IMR-90 (cell line): ENCODE results near the gene RAD51B.

Source experiments
- BHLHE40 ChIP-seq: fragments of 150-350 bp; IDR thresholded peaks from 2 replicates; pipeline ENCODE4 v1.6.1; 2016; ENCODE audit warnings: mild to moderate bottlenecking, low read depth, low read length
- CEBPB ChIP-seq: IDR thresholded peaks from 2 replicates; pipeline ENCODE4 v1.6.1; 2012; ENCODE audit warnings: low read depth, low read length, improper control_type of control experiment
- CHD1 ChIP-seq: IDR thresholded peaks from 2 replicates; pipeline ENCODE4 v1.6.1; 2012; ENCODE audit warnings: low read depth, low read length, improper control_type of control experiment
- FOS ChIP-seq: fragments of 150-350 bp; IDR thresholded peaks from 2 replicates; pipeline ENCODE4 v1.6.1; 2016; ENCODE audit warnings: low read depth, low read length
- MAFK ChIP-seq: IDR thresholded peaks from 2 replicates; pipeline ENCODE4 v1.6.1; 2012; ENCODE audit warnings: low read depth, low read length, improper control_type of control experiment
- MXI1 ChIP-seq: IDR thresholded peaks from 2 replicates; pipeline ENCODE4 v1.6.1; 2012; ENCODE audit warnings: low read depth, mild to moderate bottlenecking, low read length, moderate library complexity, borderline replicate concordance
- NFE2L2 ChIP-seq: fragments of 150-350 bp; IDR thresholded peaks from 2 replicates; pipeline ENCODE4 v1.6.1; 2016; ENCODE audit warnings: low read depth, mild to moderate bottlenecking, low read length
- POLR2A ChIP-seq: IDR thresholded peaks from 2 replicates; pipeline ENCODE4 v1.6.1; 2012; ENCODE audit warnings: mild to moderate bottlenecking, low read depth, low read length
- RAD21 ChIP-seq: IDR thresholded peaks from 2 replicates; pipeline ENCODE4 v1.6.1; 2012; ENCODE audit warnings: low read length, improper control_type of control experiment
- RFX5 ChIP-seq: IDR thresholded peaks from 2 replicates; pipeline ENCODE4 v1.8.0; 2012; ENCODE audit warnings: low read depth, mild to moderate bottlenecking, low read length, moderate library complexity
- SMC3 ChIP-seq: fragments of 150-350 bp; IDR thresholded peaks from 2 replicates; pipeline ENCODE4 v1.6.1; 2016; ENCODE audit warnings: low read depth, mild to moderate bottlenecking, antibody characterized with exemption, low read length, moderate library complexity
- TF ChIP-seq, protein P1 (sequence below): conservative IDR thresholded peaks from 2 replicates; pipeline ENCODE4 v1.5.1; 2012; ENCODE audit warnings: mild to moderate bottlenecking, low read depth, low read length, improper control_type of control experiment
- TF ChIP-seq, protein P2 (sequence below): fragments of 150-350 bp; IDR thresholded peaks from 2 replicates; pipeline ENCODE4 v1.6.1; 2017; ENCODE audit warnings: mild to moderate bottlenecking, antibody characterized with exemption, low read length, low read depth

DNA sequence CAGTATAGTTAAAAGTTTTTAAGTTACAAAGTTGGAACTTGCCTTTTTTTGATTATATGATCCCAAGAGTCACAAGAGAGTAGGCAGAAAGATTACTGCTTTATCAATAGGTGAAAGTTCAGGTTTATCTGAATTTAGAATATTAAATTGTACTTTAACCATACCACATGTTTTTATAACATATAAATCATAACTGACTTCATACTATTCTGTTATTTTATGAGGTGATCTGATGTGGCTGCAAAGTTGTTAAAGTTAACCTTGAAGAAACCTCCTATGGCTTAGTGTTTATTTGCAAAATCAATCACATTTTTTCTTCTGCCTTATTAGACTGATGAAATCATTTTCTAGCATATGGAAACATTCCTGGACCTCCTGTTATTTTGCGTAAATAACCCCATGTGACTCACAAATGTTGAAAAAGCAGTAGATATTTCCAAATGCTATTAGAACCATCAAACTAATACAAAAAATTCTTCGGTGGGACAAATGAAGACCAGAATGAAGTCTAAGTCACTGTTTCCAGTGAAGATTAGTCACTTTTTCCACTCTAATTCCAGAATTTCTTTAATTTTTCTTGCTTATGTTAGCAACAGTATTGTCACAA is 132.1 kb downstream of the RAD51B start:
- TF ChIP-seq, protein P1, sequence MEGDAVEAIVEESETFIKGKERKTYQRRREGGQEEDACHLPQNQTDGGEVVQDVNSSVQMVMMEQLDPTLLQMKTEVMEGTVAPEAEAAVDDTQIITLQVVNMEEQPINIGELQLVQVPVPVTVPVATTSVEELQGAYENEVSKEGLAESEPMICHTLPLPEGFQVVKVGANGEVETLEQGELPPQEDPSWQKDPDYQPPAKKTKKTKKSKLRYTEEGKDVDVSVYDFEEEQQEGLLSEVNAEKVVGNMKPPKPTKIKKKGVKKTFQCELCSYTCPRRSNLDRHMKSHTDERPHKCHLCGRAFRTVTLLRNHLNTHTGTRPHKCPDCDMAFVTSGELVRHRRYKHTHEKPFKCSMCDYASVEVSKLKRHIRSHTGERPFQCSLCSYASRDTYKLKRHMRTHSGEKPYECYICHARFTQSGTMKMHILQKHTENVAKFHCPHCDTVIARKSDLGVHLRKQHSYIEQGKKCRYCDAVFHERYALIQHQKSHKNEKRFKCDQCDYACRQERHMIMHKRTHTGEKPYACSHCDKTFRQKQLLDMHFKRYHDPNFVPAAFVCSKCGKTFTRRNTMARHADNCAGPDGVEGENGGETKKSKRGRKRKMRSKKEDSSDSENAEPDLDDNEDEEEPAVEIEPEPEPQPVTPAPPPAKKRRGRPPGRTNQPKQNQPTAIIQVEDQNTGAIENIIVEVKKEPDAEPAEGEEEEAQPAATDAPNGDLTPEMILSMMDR, result no peak
- TF ChIP-seq BHLHE40 (no peak), POLR2A (no peak), FOS (no peak), MAFK (no peak), RAD21 (no peak), NFE2L2 (no peak), CHD1 (no peak), MXI1 (no peak), RFX5 (no peak), CEBPB (peak; percentile 20; the same call in 1 of the 2 replicates), SMC3 (no peak)
- TF ChIP-seq, protein P2, sequence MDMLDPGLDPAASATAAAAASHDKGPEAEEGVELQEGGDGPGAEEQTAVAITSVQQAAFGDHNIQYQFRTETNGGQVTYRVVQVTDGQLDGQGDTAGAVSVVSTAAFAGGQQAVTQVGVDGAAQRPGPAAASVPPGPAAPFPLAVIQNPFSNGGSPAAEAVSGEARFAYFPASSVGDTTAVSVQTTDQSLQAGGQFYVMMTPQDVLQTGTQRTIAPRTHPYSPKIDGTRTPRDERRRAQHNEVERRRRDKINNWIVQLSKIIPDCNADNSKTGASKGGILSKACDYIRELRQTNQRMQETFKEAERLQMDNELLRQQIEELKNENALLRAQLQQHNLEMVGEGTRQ, result no peak
